HEK293 (cell line): ENCODE results near the gene FADD.

Experiments used
- CTCF ChIA-PET: fragments of 350-600 bp; formaldehyde crosslinking; extraction: SDS; loops from one replicate; lab custom pipeline; 2021; ENCODE audit warnings: antibody characterized with exemption; lab: Yijun Ruan, JAX
- POLR2A ChIA-PET: fragments of 300-600 bp; formaldehyde crosslinking; extraction: SDS; loops from one replicate; lab custom pipeline; 2020; ENCODE audit warnings: antibody characterized with exemption, inconsistent platforms; lab: Yijun Ruan, JAX
- H3K27ac ChIP-seq: fragments of 200-500 bp; sonication (Bioruptor generic); 2 replicates; pipeline ENCODE4 v1.5.1; 2014; ENCODE audit warnings: low read depth, low read length, control low read depth, inconsistent platforms; ENCODE audit errors: extremely low read depth
- H3K36me3 ChIP-seq, 2 experiments: fragments of 200-500 bp in 1 of 2; sonication (Bioruptor generic) in 1 of 2; 1 replicate in 1 of 2; 2 replicates in 1 of 2; pipeline ENCODE4 v1.5.1; 2014 to 2017; ENCODE audit warnings: inconsistent platforms in 2 of 2, low read length in 2 of 2; ENCODE audit not compliant: control insufficient read depth in 2 of 2, insufficient read depth in 1 of 2
- H3K4me1 ChIP-seq: fragments of 200-500 bp; sonication (Bioruptor generic); 2 replicates; pipeline ENCODE4 v1.5.1; 2014; ENCODE audit warnings: mild to moderate bottlenecking, low read length, inconsistent platforms; ENCODE audit not compliant: control insufficient read depth, insufficient read depth
- H3K4me3 ChIP-seq: 2 replicates; pipeline ENCODE4 v1.5.1; 2011; ENCODE audit warnings: low read depth, mild to moderate bottlenecking, control low read depth, low read length, moderate library complexity
- H3K9me3 ChIP-seq: fragments of 200-500 bp; sonication (Bioruptor generic); 2 replicates; pipeline ENCODE4 v1.5.1; 2014; ENCODE audit warnings: low read depth, low read length, inconsistent platforms; ENCODE audit not compliant: control insufficient read depth, insufficient read depth
- GLI2 ChIP-seq: fragments of 450-650 bp; formaldehyde crosslinking; IDR thresholded peaks from 2 replicates; pipeline ENCODE4; 2017; ENCODE audit warnings: missing biosample characterization, missing genetic modification characterization, low read depth, borderline replicate concordance
- GLIS2 ChIP-seq: fragments of 450-650 bp; formaldehyde crosslinking; IDR thresholded peaks from 2 replicates; pipeline ENCODE4 v1.5.1; 2016; ENCODE audit warnings: missing biosample characterization, missing genetic modification characterization
- PRDM6 ChIP-seq: fragments of 450-650 bp; formaldehyde crosslinking; IDR thresholded peaks from 2 replicates; pipeline ENCODE4 v1.5.1; 2017; ENCODE audit warnings: missing biosample characterization, missing genetic modification characterization
- TCF7L2 ChIP-seq: IDR thresholded peaks from 2 replicates; pipeline ENCODE4 v1.6.1; 2011; ENCODE audit warnings: low read depth, mild to moderate bottlenecking, inconsistent platforms, low read length, moderate library complexity, borderline replicate concordance
- YY1 ChIP-seq: fragments of 450-650 bp; formaldehyde crosslinking; IDR thresholded peaks from 2 replicates; pipeline ENCODE4 v1.5.1; 2018; ENCODE audit warnings: missing biosample characterization, missing genetic modification characterization
- ZBTB21 ChIP-seq: fragments of 450-650 bp; formaldehyde crosslinking; IDR thresholded peaks from 2 replicates; pipeline ENCODE4 v1.5.1; 2017; ENCODE audit warnings: missing biosample characterization, missing genetic modification characterization
- ZBTB49 ChIP-seq: fragments of 450-650 bp; formaldehyde crosslinking; IDR thresholded peaks from 2 replicates; pipeline ENCODE4 v1.5.1; 2016; ENCODE audit warnings: missing biosample characterization, missing genetic modification characterization, low read depth
- ZNF2 ChIP-seq: fragments of 450-650 bp; formaldehyde crosslinking; IDR thresholded peaks from 2 replicates; pipeline ENCODE4 v1.5.1; 2016; ENCODE audit warnings: missing biosample characterization, missing genetic modification characterization
- ZNF266 ChIP-seq: fragments of 450-650 bp; formaldehyde crosslinking; IDR thresholded peaks from 2 replicates; pipeline ENCODE4 v1.5.1; 2016; ENCODE audit warnings: missing biosample characterization, missing genetic modification characterization, low read depth
- ZNF366 ChIP-seq: fragments of 450-650 bp; formaldehyde crosslinking; conservative IDR thresholded peaks from 2 replicates; pipeline ENCODE4 v1.5.1; 2016; ENCODE audit warnings: missing biosample characterization, missing genetic modification characterization
- ZNF391 ChIP-seq: fragments of 450-650 bp; formaldehyde crosslinking; IDR thresholded peaks from 2 replicates; pipeline ENCODE4 v1.5.1; 2016; ENCODE audit warnings: low read depth, missing biosample characterization, missing genetic modification characterization, borderline replicate concordance
- ZNF394 ChIP-seq: fragments of 450-650 bp; formaldehyde crosslinking; IDR thresholded peaks from 2 replicates; pipeline ENCODE4 v1.5.1; 2016; ENCODE audit warnings: missing biosample characterization, missing genetic modification characterization, mild to moderate bottlenecking, moderate library complexity, borderline replicate concordance
- ZNF501 ChIP-seq: fragments of 450-650 bp; formaldehyde crosslinking; IDR thresholded peaks from 2 replicates; pipeline ENCODE4 v1.5.1; 2016; ENCODE audit warnings: missing biosample characterization, missing genetic modification characterization
- ZNF571 ChIP-seq: fragments of 450-650 bp; formaldehyde crosslinking; IDR thresholded peaks from 2 replicates; pipeline ENCODE4 v1.5.0; 2017; ENCODE audit warnings: missing biosample characterization, missing genetic modification characterization
- ZNF629 ChIP-seq: fragments of 450-650 bp; formaldehyde crosslinking; IDR thresholded peaks from 2 replicates; pipeline ENCODE4 v1.5.1; 2017; ENCODE audit warnings: missing biosample characterization, missing genetic modification characterization
- ZNF704 ChIP-seq: fragments of 450-650 bp; formaldehyde crosslinking; IDR thresholded peaks from 2 replicates; pipeline ENCODE4 v1.5.1; 2016; ENCODE audit warnings: missing biosample characterization, missing genetic modification characterization
- ZNF768 ChIP-seq: fragments of 450-650 bp; formaldehyde crosslinking; IDR thresholded peaks from 2 replicates; pipeline ENCODE4 v1.5.1; 2018; ENCODE audit warnings: missing biosample characterization, mild to moderate bottlenecking, missing genetic modification characterization
- TF ChIP-seq, protein P1 (sequence below): fragments of 450-650 bp; formaldehyde crosslinking; IDR thresholded peaks from 2 replicates; pipeline ENCODE4; 2016; ENCODE audit warnings: missing biosample characterization, missing genetic modification characterization

Gene FADD

GRCh38 chr11:70251659-70252321 is 48.7 kb downstream of the FADD start:
- Histone ChIP-seq H3K4me3 (no peak overlapping the region), H3K4me1 (no peaks in the 10 kb centered on the region), H3K9me3 (no peaks in the 10 kb centered on the region), H3K27ac (no peak overlapping the region), H3K36me3 (no peaks in the 10 kb centered on the region)
- ChIA-PET POLR2A (interaction anchor here (0.5 kb wide), 1 partner anchor 13 kb away, joined by 4 read pairs; no protein-coding TSS in a partner anchor), CTCF (interaction anchor here (0.5 kb wide), 1 partner anchor 484 kb away, joined by 3 read pairs; no protein-coding TSS in a partner anchor)
- TF ChIP-seq ZNF571 (no peak), ZNF391 (no peak), GLIS2 (tag by site-specific recombination) (no peak)

GRCh38 chr11:70252844-70253243 is 49.7 kb downstream of the FADD start:
- TF ChIP-seq ZNF266 (tag by site-specific recombination) (no peak), GLI2 (tag by site-specific recombination) (no peak), ZNF501 (tag by site-specific recombination) (no peak), ZBTB21 (tag by site-specific recombination) (no peak), ZNF366 (tag by site-specific recombination) (no peak), ZNF2 (tag by site-specific recombination) (no peak), PRDM6 (tag by site-specific recombination) (no peak), ZNF394 (tag by site-specific recombination) (no peak), ZNF768 (tag by site-specific recombination) (no peak), TCF7L2 (no peak), YY1 (tag by site-specific recombination) (no peak), ZNF629 (no peak), ZNF704 (tag by site-specific recombination) (no peak), ZBTB49 (tag by site-specific recombination) (no peak)
- TF ChIP-seq, protein P1, sequence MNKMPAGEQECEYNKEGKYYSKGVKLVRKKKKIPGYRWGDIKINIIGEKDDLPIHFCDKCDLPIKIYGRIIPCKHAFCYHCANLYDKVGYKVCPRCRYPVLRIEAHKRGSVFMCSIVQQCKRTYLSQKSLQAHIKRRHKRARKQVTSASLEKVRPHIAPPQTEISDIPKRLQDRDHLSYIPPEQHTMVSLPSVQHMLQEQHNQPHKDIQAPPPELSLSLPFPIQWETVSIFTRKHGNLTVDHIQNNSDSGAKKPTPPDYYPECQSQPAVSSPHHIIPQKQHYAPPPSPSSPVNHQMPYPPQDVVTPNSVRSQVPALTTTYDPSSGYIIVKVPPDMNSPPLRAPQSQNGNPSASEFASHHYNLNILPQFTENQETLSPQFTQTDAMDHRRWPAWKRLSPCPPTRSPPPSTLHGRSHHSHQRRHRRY (tag by site-specific recombination): no peak
- POLR2A ChIA-PET: no interaction called here
- no peak overlapping the region for H3K4me3 ChIP-seq
- H3K27ac ChIP-seq: no peak overlapping the region
- H3K36me3 ChIP-seq: no peaks in the 10 kb centered on the region
- CTCF ChIA-PET: no interaction called here
- no peaks in the 10 kb centered on the region for H3K4me1 ChIP-seq
- H3K9me3 ChIP-seq: no peaks in the 10 kb centered on the region
